GM18520 (cell line): Measurements from ENCODE around the gene HLA-DMB.
A peak's percentile ranks its signal among the peaks of the same experiment; 100 is the strongest.

ENCODE experiments used
- ATAC-seq: cut with Tn5 transposase; IDR thresholded peaks from one replicate; pipeline ENCODE4 v1.9.1; 2021; ENCODE audit not compliant: unreplicated experiment

HLA-DMB gene

DNA sequence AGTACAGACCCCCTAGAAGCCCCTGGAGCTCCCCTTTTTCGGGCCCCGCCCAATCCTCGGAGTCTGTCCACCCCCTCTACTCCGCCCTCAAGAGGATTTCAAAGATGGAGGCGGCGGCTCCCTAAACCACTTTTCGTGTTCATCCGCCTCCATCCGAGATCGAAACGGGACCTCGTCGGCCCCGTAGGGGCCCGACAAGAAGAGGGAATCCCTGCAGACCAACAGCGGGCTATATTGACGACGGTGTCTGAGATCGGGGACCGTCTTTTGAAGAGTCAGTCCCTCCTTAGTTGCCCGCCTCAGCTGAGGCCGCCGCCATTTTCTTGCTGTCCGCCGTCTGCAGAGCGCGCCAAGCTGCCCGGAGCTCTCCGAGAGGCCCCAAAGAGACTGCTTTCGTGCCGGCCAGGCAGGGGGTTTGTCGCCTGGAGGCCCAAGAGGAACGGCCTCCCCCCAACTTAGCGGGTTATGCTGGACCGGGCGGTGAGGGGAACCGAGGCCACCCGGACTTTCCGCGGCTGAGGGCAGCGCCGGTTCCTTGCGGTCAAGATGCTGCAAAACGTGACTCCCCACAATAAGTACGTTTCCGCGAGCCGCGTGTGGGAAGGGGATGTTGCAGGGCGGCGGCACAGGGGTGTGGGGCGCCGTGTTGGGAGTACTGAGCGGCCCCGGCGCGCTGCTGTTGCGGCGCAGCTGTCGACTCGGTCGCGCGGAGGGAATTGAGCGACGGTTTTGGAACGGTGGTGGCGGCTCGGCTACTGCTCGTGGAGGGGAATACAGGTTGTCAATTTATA lies 31.7 kb upstream of the HLA-DMB start:
- ATAC-seq, result peak; percentile 1

DNA sequence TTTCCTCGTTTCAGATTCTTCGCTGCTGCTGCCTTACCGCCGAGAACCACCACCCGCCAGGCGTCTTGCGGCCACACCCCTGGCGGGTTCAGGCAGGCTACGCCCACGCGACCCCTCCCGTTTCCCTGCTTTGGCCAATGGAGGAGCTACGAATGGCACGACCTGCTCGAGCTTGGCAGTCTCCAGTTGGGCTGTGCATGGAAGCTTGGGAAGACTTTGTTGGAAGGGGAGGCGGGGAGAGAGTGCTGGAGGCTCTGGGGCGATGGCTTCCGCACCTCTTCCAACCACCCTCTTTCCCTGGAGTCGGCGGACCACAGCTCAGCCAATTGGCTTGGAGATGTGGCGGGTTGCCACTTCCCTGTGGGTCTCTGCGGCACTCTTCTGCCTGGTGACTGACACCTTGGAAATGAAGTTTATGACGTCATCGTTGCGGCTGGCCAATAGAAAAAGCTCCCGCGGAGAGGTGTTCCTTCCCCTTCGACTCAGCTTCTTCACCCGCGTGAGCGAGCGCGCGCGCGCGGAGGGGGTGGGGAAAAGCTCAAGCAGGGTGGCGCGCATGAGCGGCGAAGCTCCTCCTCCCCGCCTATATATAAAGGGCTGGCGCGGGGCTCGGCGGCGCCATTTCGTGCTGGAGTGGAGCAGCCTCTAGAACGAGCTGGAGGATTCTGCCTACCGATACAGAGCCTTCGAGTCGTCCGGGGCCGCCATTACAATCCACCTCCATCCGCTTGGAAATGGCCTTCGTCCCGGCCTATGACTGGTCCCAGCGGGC lies 30.9 kb upstream of the HLA-DMB start:
- peak; percentile 46 for ATAC-seq

DNA sequence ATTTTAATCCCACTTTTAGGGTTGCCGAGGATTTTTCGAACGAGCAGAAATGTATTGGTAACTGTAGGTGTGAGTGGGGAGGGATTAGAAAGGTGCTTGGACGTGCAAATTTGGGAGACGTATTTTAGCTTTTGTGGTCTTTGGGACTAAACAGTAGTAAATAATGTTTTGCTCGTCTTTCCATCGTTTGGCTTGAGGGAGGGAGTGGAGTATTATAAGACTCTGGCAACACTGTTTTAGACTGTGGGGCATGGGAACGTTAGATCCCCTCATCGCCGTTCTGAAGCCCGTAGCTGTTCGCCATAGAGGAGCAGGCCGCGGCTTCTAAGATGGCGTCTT lies 30.4 kb upstream of the HLA-DMB start:
- ATAC-seq, result no peak

DNA sequence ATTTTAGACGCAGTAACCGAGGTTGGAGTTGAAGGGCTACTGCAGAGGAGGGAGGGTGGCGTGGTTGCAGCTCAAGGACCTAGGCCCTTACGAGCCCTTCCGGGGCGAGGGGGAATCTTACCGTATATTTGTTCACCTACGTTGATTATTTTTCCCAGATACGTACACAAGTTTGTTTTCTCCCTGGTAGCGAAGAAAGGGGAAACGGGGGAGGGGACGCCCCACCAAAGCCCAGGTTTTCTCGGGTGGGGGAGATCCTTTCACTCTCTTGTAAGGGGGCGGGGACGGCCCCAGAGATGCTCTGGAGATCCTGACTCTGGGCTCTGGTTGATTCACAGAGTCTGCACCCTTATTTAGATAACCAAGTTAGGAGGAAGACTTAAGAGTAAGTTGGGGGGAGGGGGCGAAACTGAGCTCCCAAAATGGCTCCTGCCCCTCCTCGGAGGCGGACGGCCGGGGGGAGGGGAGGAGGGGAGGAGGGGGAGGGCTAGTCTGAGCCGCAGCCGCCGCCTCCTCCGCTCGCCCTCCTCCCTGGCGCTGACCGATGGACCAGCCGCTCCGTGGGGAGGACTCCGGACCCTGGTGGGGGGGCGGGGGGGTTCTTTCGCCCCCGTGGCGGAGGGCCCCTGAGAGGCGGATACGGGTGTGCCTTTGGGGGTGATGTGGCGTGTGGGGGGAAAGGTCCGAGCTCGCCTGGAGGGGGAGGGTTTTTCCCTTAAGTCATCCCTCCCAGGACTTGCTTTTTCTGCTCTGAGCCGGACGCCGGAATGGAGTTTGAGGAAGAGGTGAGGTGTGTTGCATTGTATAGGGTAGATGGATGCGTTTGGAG lies 29.8 kb upstream of the HLA-DMB start:
- no peak for ATAC-seq

DNA sequence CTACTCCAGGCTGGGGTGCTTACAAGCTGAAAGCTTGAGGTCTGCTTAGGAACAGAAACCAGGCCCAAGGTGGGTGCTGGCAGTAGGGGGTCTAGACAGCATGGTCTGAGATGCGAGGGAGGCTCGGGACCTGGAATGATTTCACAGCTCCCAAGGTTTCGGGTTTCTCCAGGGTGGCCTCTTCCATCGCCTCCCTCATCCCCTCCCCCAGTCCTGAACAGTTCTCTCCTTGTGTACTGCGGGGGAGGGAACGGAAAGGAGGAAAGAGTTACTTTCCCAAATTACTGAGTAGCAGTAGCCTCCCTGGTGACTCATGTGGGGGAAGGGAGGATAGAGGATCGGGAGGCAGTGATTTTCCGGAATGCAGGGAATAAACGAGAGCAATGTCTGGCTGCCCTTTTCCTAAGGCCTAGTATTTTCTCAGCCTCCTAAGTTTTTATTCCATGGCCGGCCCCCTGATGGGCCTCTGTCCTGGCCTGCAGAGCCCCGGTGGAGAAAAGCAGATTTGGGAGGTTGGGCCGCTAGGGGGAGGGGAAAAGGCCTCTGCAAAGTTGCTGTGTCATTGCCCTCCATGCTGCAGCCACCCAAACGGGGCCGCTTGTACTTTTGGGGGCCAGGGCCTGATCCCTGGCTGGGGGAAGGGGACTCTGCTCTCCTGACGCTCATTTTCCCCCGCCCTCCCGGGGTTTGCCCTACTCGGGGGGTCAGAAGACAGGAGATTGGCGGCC lies 29.0 kb upstream of the HLA-DMB start:
- ATAC-seq, result no peak

DNA sequence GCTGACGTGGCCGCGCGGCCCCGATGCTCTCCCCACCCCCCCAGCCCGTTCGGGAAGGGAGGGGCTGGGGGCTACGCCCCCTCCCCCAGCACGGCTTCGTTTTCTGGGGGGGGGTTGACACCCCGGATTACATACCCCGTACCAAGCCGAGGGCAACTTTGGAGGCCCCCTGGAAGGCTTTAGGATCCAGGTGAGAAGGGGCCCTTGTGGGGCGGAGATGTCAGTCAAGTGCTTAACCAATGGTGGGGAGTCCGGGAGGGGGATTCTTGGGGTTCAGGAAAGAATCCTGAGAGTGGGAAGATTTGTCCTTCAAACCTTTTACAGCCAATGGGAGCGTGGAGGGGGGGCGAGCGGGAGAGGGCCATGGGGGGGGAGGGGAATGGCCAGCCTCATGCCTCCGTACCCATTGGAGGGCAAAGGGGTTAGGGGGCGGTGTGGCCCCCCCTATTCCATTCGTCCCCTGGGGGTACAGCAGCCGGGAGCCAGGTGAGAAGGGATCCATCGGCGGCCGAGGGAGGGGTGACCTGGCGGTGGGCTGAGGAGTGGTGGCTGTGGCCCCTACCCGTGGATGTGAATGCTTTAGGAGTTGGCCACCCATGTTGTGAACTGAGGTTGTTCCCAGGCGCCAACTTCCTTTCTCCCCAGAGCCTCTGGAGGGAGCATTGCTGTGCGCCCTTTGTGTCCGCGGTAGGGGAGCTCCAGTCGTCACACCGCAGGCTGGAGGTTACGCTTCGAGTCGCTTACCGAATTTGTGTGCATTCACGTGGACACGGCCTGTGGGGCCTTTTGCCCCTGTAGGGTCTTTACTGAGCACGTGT lies 28.2 kb upstream of the HLA-DMB start:
- no peak for ATAC-seq

DNA sequence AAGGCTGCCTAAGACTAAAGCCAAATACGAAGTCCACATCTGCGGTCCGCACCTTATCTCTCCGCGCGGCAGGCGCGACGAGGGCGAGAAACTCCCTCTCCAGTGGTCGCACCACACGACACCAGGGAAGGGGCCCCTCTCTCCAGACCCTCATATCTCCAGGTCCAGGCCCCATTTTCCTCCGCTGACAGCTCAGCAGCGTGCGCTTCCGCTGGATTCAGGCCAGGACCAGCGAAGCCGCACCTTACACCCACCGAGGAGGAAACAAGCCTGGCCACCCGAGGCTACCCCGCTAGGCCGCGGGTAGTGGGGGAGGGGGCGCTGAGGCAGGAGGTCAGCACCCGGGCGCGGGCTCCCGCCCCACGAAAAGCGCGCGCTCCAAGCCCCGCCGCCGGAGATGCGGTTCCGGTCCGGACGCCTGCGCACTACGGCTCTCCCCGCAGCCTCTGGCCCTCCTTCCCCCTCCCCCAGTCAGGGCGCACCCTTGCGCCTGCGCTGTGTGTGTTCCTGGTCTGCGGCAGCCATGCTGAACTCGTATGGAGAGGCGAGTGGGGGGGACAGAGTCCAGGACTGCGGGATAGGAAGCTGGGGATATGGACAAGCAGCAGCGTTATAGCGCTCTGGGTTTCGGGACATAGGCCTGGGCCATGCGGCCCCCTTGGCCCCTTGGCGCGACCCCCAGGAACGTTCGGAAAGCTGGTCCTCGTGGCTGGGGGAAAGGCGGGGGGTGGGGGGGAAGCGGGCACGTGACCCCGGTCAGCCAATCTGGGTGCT lies 27.5 kb upstream of the HLA-DMB start, which contains the start of gene BRD2:
BRD2 (plus strand) TSS at position 502 of the 774 bp plus-strand sequence. CDS start 4,305 bp downstream, outside the sequence.
- peak; percentile 23 for ATAC-seq

DNA sequence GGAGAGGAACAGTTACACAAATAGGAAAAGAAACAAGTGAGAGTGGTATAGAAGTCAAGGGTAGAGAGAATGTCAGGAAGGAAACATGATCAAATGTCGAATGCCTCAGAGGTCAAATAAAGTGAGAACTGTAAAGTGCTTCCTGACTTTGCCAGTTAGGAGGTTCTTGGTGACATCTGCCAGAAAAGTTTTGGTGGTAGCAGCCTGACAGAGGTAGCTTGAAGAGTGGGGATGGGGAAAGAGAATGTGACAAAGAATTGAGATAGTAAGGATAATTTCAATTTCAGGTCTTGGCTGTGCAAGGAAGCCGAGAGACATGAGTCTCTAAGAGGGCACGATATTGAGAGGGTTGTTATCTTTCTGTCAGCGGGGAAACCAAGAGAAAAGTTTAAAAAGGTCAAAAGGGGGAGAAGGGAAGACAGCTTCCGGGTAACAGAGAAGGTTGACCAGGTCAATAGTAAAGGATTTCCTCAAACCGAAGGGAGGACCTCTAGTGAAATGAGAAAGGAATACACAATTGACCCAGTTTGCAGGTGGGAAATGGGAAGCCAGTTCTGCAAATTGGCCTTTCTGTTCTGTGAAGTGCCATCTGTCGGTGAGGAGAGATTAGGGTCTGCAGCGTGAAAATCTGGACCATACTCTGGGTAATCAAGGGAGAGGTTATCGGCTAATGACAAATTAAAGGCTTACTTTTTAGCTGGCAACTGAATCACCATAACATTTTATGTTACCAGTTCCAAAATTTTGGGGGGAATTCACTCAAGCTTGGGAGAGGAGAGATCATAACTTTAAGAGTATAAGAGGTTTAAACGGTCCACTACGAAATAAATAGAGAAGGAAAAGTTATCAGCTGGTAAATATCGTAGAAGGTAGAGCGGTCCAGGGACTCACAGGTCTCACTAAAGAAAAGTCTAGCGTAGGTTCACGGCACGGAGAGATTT lies 26.6 kb upstream of the HLA-DMB start:
- ATAC-seq, result no peak

DNA sequence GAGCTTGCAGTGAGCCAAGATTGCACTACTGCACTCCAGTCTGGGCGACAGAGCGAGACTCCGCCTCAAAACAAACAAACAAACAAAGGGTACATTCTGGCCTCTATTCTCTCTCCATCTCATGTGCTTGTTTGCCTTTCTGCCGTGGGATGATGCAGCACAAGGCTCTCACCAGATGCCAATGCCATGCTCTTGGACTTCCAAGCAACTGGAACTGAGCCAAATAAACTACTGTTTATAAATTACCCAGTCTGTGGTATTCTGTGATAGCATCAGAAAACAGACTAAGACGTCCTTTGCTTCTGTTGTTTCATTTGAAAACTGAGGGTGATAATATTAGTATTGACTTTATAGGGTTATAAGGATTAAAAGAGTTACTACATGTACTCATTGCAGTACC lies 23.9 kb upstream of the HLA-DMB start:
- ATAC-seq, result no peak

DNA sequence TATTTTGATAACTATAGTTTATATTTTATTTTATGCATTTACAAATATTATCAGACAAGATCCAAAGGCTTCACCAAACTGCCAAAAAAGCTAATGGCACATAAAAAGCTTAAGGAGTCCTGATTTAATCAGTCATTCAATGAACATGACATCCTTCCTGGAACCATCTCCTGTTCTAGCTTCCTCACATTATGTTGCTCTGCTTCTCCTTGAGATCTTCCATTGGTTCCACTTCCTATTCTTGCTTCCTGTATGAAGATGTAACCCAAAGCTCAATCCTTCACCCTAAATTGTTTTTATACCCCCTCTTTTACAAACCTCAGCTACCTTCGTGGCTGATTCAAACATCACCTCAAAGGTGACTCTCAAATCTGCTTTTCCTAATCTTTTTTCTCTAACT lies 23.0 kb upstream of the HLA-DMB start:
- no peak for ATAC-seq

DNA sequence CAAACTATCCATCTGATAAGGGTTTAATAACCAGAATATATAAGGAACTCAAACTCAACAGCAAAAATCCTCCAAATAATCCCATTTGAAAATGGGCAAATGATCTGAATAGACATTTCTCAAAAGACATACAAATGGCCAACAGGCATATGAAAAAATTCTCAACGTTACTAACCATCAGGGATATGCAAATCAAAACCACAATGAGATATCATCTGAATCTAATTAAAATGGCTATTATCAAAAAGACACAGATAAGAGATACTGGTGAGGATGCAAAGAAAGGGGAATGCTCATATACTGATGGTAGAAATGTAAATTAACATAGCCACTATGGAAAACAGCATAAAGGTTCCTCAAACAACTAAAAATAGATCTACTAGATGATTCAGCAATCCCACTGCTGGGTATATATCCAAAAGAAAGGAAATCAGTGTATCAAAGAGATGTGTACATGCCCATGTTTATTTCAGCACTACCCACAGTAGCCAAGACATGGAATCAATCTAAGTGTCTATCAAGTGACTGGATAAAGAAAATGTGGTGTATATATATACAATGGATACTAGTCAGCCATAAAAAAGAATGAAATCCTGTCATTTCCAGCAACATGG lies 21.5 kb upstream of the HLA-DMB start:
- no peak for ATAC-seq

DNA sequence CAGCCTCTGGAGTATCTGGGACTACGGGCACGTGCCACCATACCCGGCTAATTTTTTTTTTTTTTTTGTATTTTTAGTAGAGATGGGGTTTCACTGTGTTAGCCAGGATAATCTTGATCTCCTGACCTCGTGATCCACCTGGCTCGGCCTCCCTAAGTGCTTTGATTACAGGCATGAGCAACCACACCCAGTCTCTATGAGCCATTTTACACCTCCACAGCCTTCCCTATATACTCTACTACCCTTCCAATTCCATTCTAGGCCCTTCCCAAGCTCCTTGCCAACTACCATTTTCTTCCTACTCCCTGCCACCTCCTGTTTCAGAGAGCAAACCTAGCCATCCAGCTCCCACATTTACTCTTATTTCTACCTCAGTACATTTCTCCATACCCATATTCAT lies 19.7 kb upstream of the HLA-DMB start:
- ATAC-seq, result no peak

DNA sequence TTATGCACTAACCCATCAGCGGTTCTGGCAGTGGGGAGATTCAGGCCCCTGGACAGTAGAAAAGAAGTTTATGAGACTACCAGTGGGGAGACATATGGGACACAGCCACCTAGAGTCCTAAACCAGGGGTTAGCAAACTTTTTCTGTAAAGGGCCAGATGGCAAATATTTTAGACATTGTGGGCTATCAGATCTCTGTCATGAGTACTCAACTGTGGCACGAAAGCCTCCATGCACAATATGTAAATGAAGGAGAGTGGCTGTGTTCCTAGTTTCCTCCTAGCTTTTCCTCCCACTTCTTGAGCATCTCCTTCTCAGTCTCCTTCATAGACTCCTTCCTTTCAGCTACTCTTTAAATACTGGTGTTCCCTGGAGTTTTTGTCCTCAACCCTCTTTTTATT lies 15.3 kb upstream of the HLA-DMB start:
- ATAC-seq, result no peak

DNA sequence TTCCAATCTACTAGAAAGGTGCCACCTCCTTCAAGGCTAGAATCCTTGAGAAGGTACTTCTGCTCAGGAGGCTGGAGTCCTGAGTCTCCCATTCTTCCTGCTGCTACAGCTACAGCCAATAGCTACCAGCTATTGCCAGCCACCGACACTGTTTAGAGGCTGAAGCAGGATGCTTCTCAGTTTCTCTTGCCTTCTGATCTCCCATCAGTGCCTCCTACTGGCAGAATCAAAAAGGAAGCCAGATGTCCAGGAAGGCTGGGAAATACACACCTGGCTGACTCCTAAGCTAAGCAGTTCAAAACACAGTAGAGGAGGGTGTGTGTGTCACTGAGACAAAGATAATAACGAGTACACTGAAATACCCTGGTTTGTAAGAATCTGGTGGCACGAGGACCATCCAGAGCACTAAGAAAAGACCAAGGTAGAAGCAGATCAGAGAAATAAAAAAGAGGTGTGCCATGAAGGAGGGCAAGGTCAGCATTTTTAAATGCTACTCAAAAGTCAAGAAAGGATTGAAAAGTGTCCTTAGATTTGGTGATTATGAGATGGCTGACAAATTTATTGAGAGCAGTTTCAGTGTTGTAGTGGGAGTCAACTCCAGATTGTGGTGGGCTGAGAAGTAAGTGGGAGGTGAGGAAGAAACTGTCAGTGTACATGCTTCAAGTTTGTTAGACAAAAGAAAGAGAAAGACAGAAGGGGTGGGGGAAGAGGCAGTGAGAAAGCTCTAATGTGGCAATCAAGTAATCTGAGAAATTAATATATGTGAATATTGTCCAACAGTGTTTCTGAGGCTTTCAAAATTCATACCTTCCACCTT lies 14.4 kb upstream of the HLA-DMB start:
- no peak for ATAC-seq

DNA sequence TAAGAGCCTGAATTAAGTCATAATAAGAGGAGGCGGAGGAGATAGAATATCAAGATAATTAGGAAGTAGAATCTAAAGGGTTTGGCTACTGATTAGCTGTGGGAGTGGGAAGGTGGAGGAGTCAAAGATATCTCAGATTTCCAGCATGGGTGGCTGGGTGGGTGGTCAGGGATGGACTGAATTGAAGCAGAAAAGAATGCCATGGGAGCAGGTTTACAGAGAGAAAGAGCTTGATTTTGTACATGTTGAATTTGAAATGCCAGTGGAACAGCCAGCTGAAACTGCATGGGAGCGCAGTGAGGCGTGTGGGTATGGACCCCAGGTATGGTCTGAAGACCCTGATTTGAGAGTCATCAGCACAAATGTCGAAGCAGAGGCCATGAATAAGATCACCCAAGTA lies 13.4 kb upstream of the HLA-DMB start:
- ATAC-seq, result no peak

DNA sequence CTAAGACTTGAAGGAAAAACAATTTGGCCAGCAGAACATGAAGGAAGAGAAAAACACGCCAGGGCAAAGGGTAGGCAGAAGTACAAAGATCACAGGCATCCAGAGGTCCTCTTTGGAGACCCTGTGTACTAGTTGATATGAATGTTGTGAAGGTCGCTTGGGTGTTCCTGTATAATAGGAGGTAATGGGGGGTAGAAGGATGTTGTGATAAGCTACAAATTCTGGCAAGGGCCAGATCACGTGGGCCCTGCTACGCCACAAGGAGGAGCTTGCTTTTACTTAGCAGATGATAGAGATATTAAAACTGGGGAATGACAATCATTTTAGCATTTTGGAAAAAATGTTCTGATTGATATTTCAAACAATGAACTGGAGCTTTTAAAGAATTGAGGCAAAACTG lies 12.9 kb upstream of the HLA-DMB start:
- ATAC-seq, result no peak
